K562 (cell line): ENCODE measurements around the gene UBAP1L. TPM values are rescaled to one million over a fixed set of nuclear protein-coding genes. Genes with fewer than 3 reads are reported as not detected.
"Not testable (repeated sequence)": the region's sequence is repeated elsewhere in the genome, so short reads cannot be mapped to it uniquely, and the experiment has no call there.

Experiments used
- ATAC-seq: fragments of 200-7000 bp; cut with Tn5 transposase; 3 replicates; pipeline ENCODE4 v1.9.1; 2020; ENCODE audit warnings: moderate library complexity
- BruUV-seq: library from RNA; stranded (reverse); fragments of 400-500 nt; replicated peaks from 2 replicates; lab custom pipeline; 2021; lab: Mats Ljungman, UMichigan
- CTCF ChIA-PET: fragments of 300-600 bp; formaldehyde crosslinking; extraction: SDS; loops from one replicate; lab custom pipeline; 2021; ENCODE audit warnings: low intra/inter-chr PET ratio; lab: Yijun Ruan, JAX
- POLR2A ChIA-PET: fragments of 300-600, 350-650 bp; sonication (Branson Sonifier 250); formaldehyde crosslinking; extraction: SDS; loops from one replicate; lab custom pipeline; 2021; ENCODE audit warnings: antibody characterized with exemption, inconsistent platforms; lab: Yijun Ruan, JAX
- DNase-seq, 4 experiments: peaks; one replicate each; pipeline versions ENCODE4 v3.0.0 to v3.0.0-alpha.2; 2011 to 2018; ENCODE audit warnings: low spot score in 3 of 4, mixed read lengths in 3 of 4; ENCODE audit errors: extremely low read depth in 1 of 4
- FAIRE-seq: peaks from 2 replicates; lab custom pipeline; 2011; peaks lifted over from hg19 to GRCh38; lab: Jason Lieb, UNC
- H2AFZ ChIP-seq: 2 replicates; pipeline ENCODE4 v1.6.0; 2011; ENCODE audit warnings: low read depth, low read length, control low read depth, inconsistent platforms
- H3K27ac ChIP-seq: fragments of 200-600 bp; 3 replicates; pipeline ENCODE4 v1.8.0; 2011; ENCODE audit warnings: low read depth, mild to moderate bottlenecking, control low read depth, inconsistent platforms, low read length, moderate library complexity, mixed read lengths; ENCODE audit errors: extremely low read depth
- H3K27me3 ChIP-seq, 2 experiments: fragments of 300-600 bp in 1 of 2; 2 replicates in 1 of 2; 3 replicates in 1 of 2; pipeline versions ENCODE4 v1.6.0 to v1.8.0; 2011; ENCODE audit warnings: inconsistent platforms in 2 of 2, low read length in 2 of 2, mild to moderate bottlenecking in 1 of 2, mixed read lengths in 1 of 2, moderate library complexity in 1 of 2; ENCODE audit not compliant: control insufficient read depth in 2 of 2, insufficient read depth in 2 of 2
- H3K36me3 ChIP-seq: fragments of 300-600 bp; 3 replicates; pipeline ENCODE4 v1.8.0; 2011; ENCODE audit warnings: mild to moderate bottlenecking, low read length, inconsistent platforms; ENCODE audit not compliant: control insufficient read depth, insufficient read depth
- H3K4me1 ChIP-seq, 2 experiments: fragments of 200-600 bp in 1 of 2; replicated peaks in 1 of 2; 2 replicates in 1 of 2; 3 replicates in 1 of 2; pipeline versions ENCODE4 v1.5.1 to v1.8.0; 2011; ENCODE audit warnings: inconsistent platforms in 2 of 2, low read length in 2 of 2, mild to moderate bottlenecking in 1 of 2, mixed read lengths in 1 of 2, moderate library complexity in 1 of 2; ENCODE audit not compliant: control insufficient read depth in 2 of 2, insufficient read depth in 2 of 2
- H3K4me2 ChIP-seq: 2 replicates; pipeline ENCODE4 v1.6.1; 2011; ENCODE audit warnings: low read length, control low read depth, inconsistent platforms, mixed read lengths; ENCODE audit not compliant: insufficient read depth
- H3K4me3 ChIP-seq: fragments of 200-600 bp; sonication (generic), shearing (Covaris generic); 2 replicates; pipeline ENCODE4 v1.5.1; 2016; ENCODE audit warnings: control low read depth, inconsistent platforms
- H3K79me2 ChIP-seq: fragments of 200-600 bp; 3 replicates; pipeline ENCODE4 v1.8.0; 2011; ENCODE audit warnings: low read length, inconsistent platforms; ENCODE audit not compliant: control insufficient read depth, insufficient read depth
- H3K9ac ChIP-seq, 2 experiments: 2 replicates each; pipeline versions ENCODE4 v1.6.0 to v1.6.1; 2011; ENCODE audit warnings: low read depth in 2 of 2, low read length in 2 of 2, control low read depth in 1 of 2, inconsistent platforms in 1 of 2, mild to moderate bottlenecking in 1 of 2, mixed read lengths in 1 of 2; ENCODE audit not compliant: insufficient read depth in 1 of 2
- H3K9me1 ChIP-seq: one replicate; pipeline ENCODE4 v1.6.0; 2011; ENCODE audit warnings: inconsistent platforms, mild to moderate bottlenecking, low read length, moderate library complexity; ENCODE audit not compliant: control insufficient read depth, insufficient read depth
- H3K9me3 ChIP-seq: replicated peaks from 2 replicates; pipeline ENCODE4 v1.5.1; 2011; ENCODE audit warnings: low read depth, low read length, inconsistent platforms; ENCODE audit not compliant: control insufficient read depth, insufficient read depth
- H4K20me1 ChIP-seq: replicated peaks from 2 replicates; pipeline ENCODE4 v1.6.1; 2011; ENCODE audit warnings: low read length, inconsistent platforms, mixed read lengths; ENCODE audit not compliant: control insufficient read depth, insufficient read depth
- HBP1 ChIP-seq: fragments of 450-650 bp; formaldehyde crosslinking; IDR thresholded peaks from 2 replicates; pipeline ENCODE4 v1.4.0; 2022; ENCODE audit warnings: missing genetic modification characterization
- NELFE ChIP-seq: IDR thresholded peaks from 2 replicates; pipeline ENCODE4 v1.6.1; 2011; ENCODE audit warnings: mild to moderate bottlenecking; ENCODE audit not compliant: insufficient read depth, insufficient read length
- WGBS: fragments of 100-300 bp; shearing (Covaris generic); methylation state at CpG from one replicate; pipeline ENCODE4 v1.1.6; 2016; ENCODE audit warnings: low coverage, mixed read lengths; ENCODE audit not compliant: insufficient coverage; ENCODE audit errors: missing lambda C conversion rate; 5-methylcytosine and 5-hydroxymethylcytosine counted together
- in situ Hi-C: fragments of 300-500 bp; cut with MboI; formaldehyde crosslinking; loops from 4 replicates; pipeline ENCODE4 v1.15.0; 2018; ENCODE audit warnings: inconsistent platforms, mixed read lengths
- intact Hi-C: fragments of 100-400 bp; cut with micrococcal nuclease; formaldehyde crosslinking; loops from 2 replicates; pipeline ENCODE4 v1.14.2; 2022
- polyA plus RNA-seq, 8 experiments: library from polyadenylated mRNA; depleted of rRNA in 4 of 8; stranded (reverse) in 5 of 8; unstranded in 3 of 8; fragments of >200 nt; fragmentation: Nextera tagmentation in 2 of 8; fragmentation: Illumina TruSeq in 1 of 8; extraction: Ambion mirVana in 2 of 8; extraction: Trizol in 1 of 8; gene quantifications; 2 replicates each; pipeline versions ENCODE4 v1.2.1 to v1.2.3, GENCODE V29; 2011 to 2014; ENCODE audit warnings: inconsistent platforms in 1 of 8, missing spikeins in 1 of 8
- total RNA-seq, 7 experiments: library from RNA; depleted of rRNA in 6 of 7; stranded (reverse); fragments of >200 nt in 6 of 7; fragmentation: Illumina TruSeq in 2 of 7; extraction: Trizol in 2 of 7; gene quantifications; 2 replicates each; pipeline versions ENCODE4 v1.2.1 to v1.2.3, GENCODE V29; 2011 to 2021; ENCODE audit warnings: low replicate concordance in 1 of 7

UBAP1L gene
- total and polyA plus RNA-seq, 9 of the 15 experiments (the other 6 are each of a cell fraction or from before 2014, with no cell fraction given) = 0.16 to 0.71 (median 0.41) TPM; not detected in 2

- POLR2A ChIA-PET = no interaction called here
- Histone ChIP-seq H3K9me1 (peaks cover 3% of the 10 kb centered on the region), H3K4me1 (no peaks in the 10 kb centered on the region), H3K4me3 (no peak overlapping the region), H3K36me3 (peaks cover 21% of the 10 kb centered on the region; the same call in 2 of the 3 replicates), H3K4me2 (no peak overlapping the region), H3K27me3 (no peaks in the 10 kb centered on the region), H2AFZ (no peak overlapping the region), H3K9ac (no peak overlapping the region), H3K27ac (no peak overlapping the region), H4K20me1 (no peaks in the 10 kb centered on the region), H3K9me3 (no peaks in the 10 kb centered on the region), H3K79me2 (no peaks in the 10 kb centered on the region)
- 59% methylated on average over 6 of the region's 7 CpGs for WGBS
- CTCF ChIA-PET = interaction anchor here (1.0 kb wide), 1 partner anchor 46 kb away, joined by 3 read pairs; no protein-coding TSS in a partner anchor
- DNase-seq (no peak), FAIRE-seq (no peak), ATAC-seq (no peak)
- BruUV-seq = no TSS peak
- in situ Hi-C loops = no loop called here
- intact Hi-C loops = loop anchor here (5.0 kb wide), 1 partner anchor 68 kb away; no protein-coding TSS in a partner anchor
- TF ChIP-seq NELFE = no peak
- TF ChIP-seq HBP1 (CRISPR knock-in tag) = no peak
- TF ChIP-seq, all 486 proteins: peak for 0
Measured at GRCh38 chr15:65100442-65100841, 14.6 kb downstream of the UBAP1L start.

- H3K4me3 ChIP-seq, in situ Hi-C loops, BruUV-seq, H3K9me1 ChIP-seq, H2AFZ ChIP-seq, H3K9me3 ChIP-seq, H4K20me1 ChIP-seq, ATAC-seq, FAIRE-seq, H3K4me2 ChIP-seq, H3K27me3 ChIP-seq, H3K9ac ChIP-seq, H3K79me2 ChIP-seq, DNase-seq, H3K27ac ChIP-seq, CTCF ChIA-PET, H3K4me1 ChIP-seq, POLR2A ChIA-PET: not testable (repeated sequence)
- WGBS = 78% methylated on average over 9 of the region's 10 CpGs
- H3K36me3 ChIP-seq = peaks cover 18% of the 10 kb centered on the region; the same call in 2 of the 3 replicates
- intact Hi-C loops = loop anchor here (5.0 kb wide), 1 partner anchor 68 kb away; no protein-coding TSS in a partner anchor
Measured at GRCh38 chr15:65099801-65100200, 15.2 kb downstream of the UBAP1L start.
